Urinary bladder (tissue), 4 donors: ENCODE measurements around the gene SLC26A4. TPM values are rescaled to one million over a fixed set of nuclear protein-coding genes. Genes with fewer than 3 reads are reported as not detected.
A peak's percentile ranks its signal among the peaks of the same experiment; 100 is the strongest.

Source experiments
- DNase-seq: peaks from one replicate; pipeline ENCODE4 v3.0.0-alpha.2; 2015; ENCODE audit errors: extremely low spot score
- H3K27ac ChIP-seq: one replicate; pipeline ENCODE4 v1.5.1; 2013; ENCODE audit warnings: low read depth, mild to moderate bottlenecking, moderate library complexity
- H3K36me3 ChIP-seq: one replicate; pipeline ENCODE4 v1.6.1; 2013; ENCODE audit warnings: mild to moderate bottlenecking, moderate library complexity; ENCODE audit not compliant: insufficient read depth
- H3K4me1 ChIP-seq: one replicate; pipeline ENCODE4 v1.6.1; 2013; ENCODE audit warnings: mild to moderate bottlenecking, moderate library complexity; ENCODE audit not compliant: insufficient read depth
- H3K4me3 ChIP-seq: one replicate; pipeline ENCODE4 v1.5.1; 2013; ENCODE audit warnings: low read depth, low read length
- WGBS: extraction: QIAGEN DNeasy Blood & Tissue Kit; methylation state at CpG from one replicate; pipeline ENCODE4 v1.1.7; 2013; 5-methylcytosine and 5-hydroxymethylcytosine counted together
- polyA plus RNA-seq: library from polyadenylated mRNA; stranded (reverse); fragments of 200-250 nt; gene quantifications from one replicate; pipeline ENCODE4 v1.2.3, GENCODE V29; 2013
- total RNA-seq: library from RNA; depleted of rRNA; stranded (reverse); fragments of >200 nt; gene quantifications from one replicate; pipeline ENCODE4 v1.2.3, GENCODE V29; 2014
- donor health status: healthy with polysubstance abuse.
- donor health status: healthy.

SLC26A4 gene
- total RNA-seq: 1.1 TPM
- 0.37 TPM for polyA plus RNA-seq

- H3K27ac ChIP-seq: no peak within 1 kb of the TSS
- no peaks in the 10 kb centered on the region for H3K4me1 ChIP-seq
- H3K36me3 ChIP-seq: no peaks in the 10 kb centered on the region
- H3K4me3 ChIP-seq: peak within 1 kb of the TSS; percentile 38
- WGBS: 8% methylated on average over 37 of the region's 37 CpGs
- no peak for DNase-seq
These were observed at the start of gene SLC26A4 for GRCh38 chr7:107660381-107661080. SLC26A4 (plus strand) TSS chr7:107660828; CDS start chr7:107661642, 814 bp downstream.

GRCh38 chr7:107613439-107613838 lies 47.2 kb upstream of the SLC26A4 start:
- 79% methylated on average over 1 of the region's 1 CpG for WGBS
- Histone ChIP-seq H3K36me3 (peaks cover 4% of the 10 kb centered on the region), H3K4me3 (no peak overlapping the region), H3K4me1 (no peaks in the 10 kb centered on the region), H3K27ac (no peak overlapping the region)
- DNase-seq: no peak

DNA sequence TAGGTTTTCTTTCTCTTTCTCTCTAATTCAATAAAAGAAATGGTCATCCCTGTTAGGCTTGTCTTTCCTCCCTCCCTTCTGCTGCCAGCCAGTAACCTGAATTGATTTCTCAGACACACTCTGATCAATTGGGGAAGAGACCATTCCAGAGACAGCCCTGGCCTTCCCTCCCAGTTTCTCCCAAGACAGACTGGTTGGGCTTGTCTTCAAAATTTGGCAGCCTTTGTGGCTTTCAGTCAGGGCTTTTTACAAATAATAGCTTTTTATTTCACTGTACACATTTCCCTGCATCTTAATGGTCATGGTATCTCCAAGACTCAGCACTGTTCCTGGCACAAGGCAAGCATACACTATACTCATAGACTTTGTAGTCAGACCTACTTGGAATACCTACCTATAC lies 46.7 kb upstream of the SLC26A4 start:
- Histone ChIP-seq H3K27ac (no peak overlapping the region), H3K4me1 (no peaks in the 10 kb centered on the region), H3K4me3 (no peak overlapping the region), H3K36me3 (peaks cover 4% of the 10 kb centered on the region)
- no peak for DNase-seq

GRCh38 chr7:107614425-107614824 lies 46.2 kb upstream of the SLC26A4 start:
- H3K4me3 ChIP-seq: no peak overlapping the region
- no peaks in the 10 kb centered on the region for H3K4me1 ChIP-seq
- H3K36me3 ChIP-seq: peaks cover 4% of the 10 kb centered on the region
- no peak for DNase-seq
- no peak overlapping the region for H3K27ac ChIP-seq

DNA sequence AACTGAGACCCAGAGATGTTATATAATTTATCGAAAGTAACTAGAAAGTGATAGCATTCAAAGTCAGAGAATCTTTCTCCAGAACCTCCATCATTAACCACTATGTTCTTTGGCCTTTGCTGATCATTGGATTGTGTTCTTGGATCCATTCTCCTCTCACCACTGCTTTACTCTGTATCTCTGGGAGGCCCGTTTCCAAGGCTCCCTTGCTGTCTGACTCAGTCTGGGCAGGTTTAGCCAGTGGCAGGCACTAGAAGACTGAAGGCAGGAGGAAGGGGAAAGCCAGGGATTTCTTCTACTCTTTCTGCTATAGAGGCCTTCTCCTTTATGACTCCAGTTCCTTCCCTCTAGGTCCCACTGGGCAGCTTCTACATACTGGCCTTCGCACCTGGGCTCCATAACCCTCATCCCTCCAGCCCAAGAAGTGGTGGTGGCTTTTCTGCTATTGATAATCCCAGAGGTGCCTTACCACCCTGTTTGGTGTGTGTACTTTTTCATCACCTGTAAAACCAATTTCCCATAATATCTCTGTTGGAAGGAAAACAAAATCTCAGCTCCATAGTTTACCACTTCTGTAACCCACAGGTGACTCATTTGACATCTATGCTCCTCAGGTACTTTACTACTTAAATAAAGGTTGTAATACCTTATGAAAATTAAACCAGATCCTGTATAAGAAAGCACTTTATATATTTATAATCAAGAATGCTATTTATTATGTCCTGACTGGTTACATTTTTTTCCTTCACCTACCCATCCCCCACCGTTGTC lies 44.5 kb upstream of the SLC26A4 start:
- Histone ChIP-seq H3K27ac (no peak overlapping the region), H3K4me3 (no peak overlapping the region), H3K36me3 (peaks cover 4% of the 10 kb centered on the region), H3K4me1 (no peaks in the 10 kb centered on the region)
- WGBS: 96% methylated on average over 4 of the region's 4 CpGs
- no peak for DNase-seq

- no peak overlapping the region for H3K4me3 ChIP-seq
- no peaks in the 10 kb centered on the region for H3K36me3 ChIP-seq
- 70% methylated on average over 1 of the region's 1 CpG for WGBS
- no peak overlapping the region for H3K27ac ChIP-seq
- H3K4me1 ChIP-seq: no peaks in the 10 kb centered on the region
- DNase-seq: no peak
These were observed 38.2 kb upstream of the SLC26A4 start for GRCh38 chr7:107622429-107622828.

GRCh38 chr7:107622894-107623293 lies 37.7 kb upstream of the SLC26A4 start:
- no peaks in the 10 kb centered on the region for H3K36me3 ChIP-seq
- 71% methylated on average over 2 of the region's 2 CpGs for WGBS
- no peaks in the 10 kb centered on the region for H3K4me1 ChIP-seq
- no peak overlapping the region for H3K4me3 ChIP-seq
- DNase-seq: no peak
- no peak overlapping the region for H3K27ac ChIP-seq

DNA sequence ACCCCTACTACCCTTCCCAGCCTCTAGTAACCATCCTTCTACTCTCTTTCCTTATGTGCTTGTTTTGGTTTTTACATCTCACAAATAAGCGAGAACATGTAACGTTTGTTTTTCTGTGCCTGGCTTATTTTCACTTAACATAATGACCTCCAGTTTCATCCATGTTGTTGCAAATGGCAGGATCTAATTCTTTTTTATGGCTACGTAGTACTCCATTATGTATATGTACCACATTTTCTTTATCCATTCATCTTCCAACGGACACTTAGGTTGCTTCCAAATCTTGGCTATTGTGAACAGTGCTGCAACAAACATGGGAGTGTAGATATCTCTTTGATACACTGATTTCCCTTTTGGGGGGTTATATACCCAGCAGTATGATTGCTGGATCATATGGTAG lies 33.6 kb upstream of the SLC26A4 start:
- H3K4me3 ChIP-seq: no peak overlapping the region
- no peak overlapping the region for H3K27ac ChIP-seq
- no peak for DNase-seq
- no peaks in the 10 kb centered on the region for H3K36me3 ChIP-seq
- 95% methylated on average over 4 of the region's 4 CpGs for WGBS
- no peaks in the 10 kb centered on the region for H3K4me1 ChIP-seq

- WGBS: 93% methylated on average over 8 of the region's 8 CpGs
- Histone ChIP-seq H3K4me3 (no peak overlapping the region), H3K36me3 (no peaks in the 10 kb centered on the region), H3K4me1 (no peaks in the 10 kb centered on the region), H3K27ac (no peak overlapping the region)
- DNase-seq: no peak
These were observed 32.1 kb upstream of the SLC26A4 start for GRCh38 chr7:107628461-107629064.

- Histone ChIP-seq H3K4me3 (no peak overlapping the region), H3K27ac (no peak overlapping the region), H3K36me3 (no peaks in the 10 kb centered on the region), H3K4me1 (no peaks in the 10 kb centered on the region)
- no peak for DNase-seq
- 85% methylated on average over 8 of the region's 8 CpGs for WGBS
These were observed 30.3 kb upstream of the SLC26A4 start for GRCh38 chr7:107630342-107630741.

DNA sequence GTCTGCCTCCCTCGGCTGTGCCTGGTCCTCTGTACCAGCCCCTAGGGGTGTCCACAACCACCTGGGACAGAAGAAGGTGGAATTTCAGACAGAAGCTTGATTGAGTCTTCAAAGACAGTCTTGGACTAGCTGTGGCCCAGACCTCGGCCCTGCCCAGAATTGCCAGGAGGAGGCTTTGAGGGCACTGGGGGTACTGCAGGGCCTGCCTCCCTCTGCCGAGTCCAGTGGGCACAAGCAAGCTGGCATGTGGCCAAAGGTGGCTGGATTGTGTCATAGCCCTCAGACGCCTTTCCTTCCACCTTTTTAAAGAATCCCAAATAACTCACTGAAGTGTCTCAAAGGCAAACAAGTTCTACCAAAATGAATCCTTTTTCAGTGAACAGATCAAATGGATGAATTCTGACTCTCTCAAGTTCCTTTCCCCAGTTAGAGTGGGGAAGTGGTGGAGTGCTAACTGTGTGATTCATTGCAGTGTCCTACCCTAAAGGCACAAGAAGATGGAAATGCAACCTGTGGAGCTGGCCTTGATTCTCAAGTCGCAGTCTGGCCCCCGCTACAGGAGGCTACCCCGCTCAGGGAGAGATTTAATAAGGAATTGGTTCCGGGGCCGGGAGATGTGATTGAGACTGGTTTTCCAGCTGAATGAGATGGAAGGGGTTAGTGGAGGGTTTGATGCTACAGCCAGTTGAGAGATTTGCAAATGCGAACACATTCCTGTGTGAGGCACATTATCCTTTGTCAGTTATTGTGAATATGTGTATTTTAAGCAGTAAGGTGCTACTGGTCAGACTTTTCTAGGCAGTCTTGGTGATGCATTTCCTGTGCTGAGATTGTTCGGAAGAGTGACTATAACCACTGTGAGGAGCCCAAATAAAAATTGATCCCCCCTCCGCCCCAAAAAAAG lies 28.8 kb upstream of the SLC26A4 start:
- 93% methylated on average over 12 of the region's 12 CpGs for WGBS
- H3K4me1 ChIP-seq: no peaks in the 10 kb centered on the region
- no peak overlapping the region for H3K4me3 ChIP-seq
- H3K36me3 ChIP-seq: no peaks in the 10 kb centered on the region
- no peak for DNase-seq
- no peak overlapping the region for H3K27ac ChIP-seq

- Histone ChIP-seq H3K27ac (no peak overlapping the region), H3K36me3 (no peaks in the 10 kb centered on the region), H3K4me3 (no peak overlapping the region), H3K4me1 (no peaks in the 10 kb centered on the region)
- no peak for DNase-seq
- WGBS: 90% methylated on average over 2 of the region's 2 CpGs
These were observed 28.1 kb upstream of the SLC26A4 start for GRCh38 chr7:107632492-107632865.

DNA sequence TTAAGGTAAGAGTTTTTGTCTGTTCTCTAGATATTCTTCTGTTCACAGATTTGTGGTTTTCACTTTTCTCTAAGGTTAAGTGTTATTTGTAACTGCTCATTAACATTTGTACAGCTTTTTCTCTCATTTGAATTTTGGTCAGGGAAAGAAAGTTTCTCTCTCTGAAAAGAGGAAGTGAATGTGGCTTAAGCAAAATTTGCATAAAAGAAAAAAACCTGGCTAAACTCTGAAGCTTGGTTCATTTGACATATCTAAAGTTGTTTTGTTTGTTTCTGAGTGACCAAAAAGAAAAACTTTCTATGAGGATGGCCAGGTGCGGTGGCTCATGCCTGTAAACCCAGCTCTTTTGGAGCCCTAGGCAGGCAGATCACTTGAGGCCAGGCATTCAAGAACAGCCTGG lies 22.0 kb upstream of the SLC26A4 start:
- Histone ChIP-seq H3K4me1 (no peaks in the 10 kb centered on the region), H3K4me3 (no peak overlapping the region), H3K27ac (no peak overlapping the region), H3K36me3 (no peaks in the 10 kb centered on the region)
- DNase-seq: no peak
- 91% methylated on average over 1 of the region's 1 CpG for WGBS
